Pancreas (tissue), 8 donors: ENCODE measurements around the gene FBXO9. TPM values are rescaled to one million over a fixed set of nuclear protein-coding genes. Genes with fewer than 3 reads are reported as not detected.

ENCODE experiments used
- polyA plus RNA-seq, 2 donors: library from polyadenylated mRNA; stranded (reverse); fragments of 200-250 nt; gene quantifications; one replicate each; pipeline ENCODE4 v1.2.3, GENCODE V29; 2013
- total RNA-seq, 6 donors: library from RNA; stranded (reverse); fragmentation: NEBNext Ultra II Directional in 4 of 6; extraction: Animal tissue kit (Norgen Biotek cat#: 25700) in 4 of 6; gene quantifications; one replicate each; pipeline versions ENCODE4 v1.2.1 to v1.2.4, GENCODE V29; 2021 to 2023
- donor health status: healthy with polysubstance abuse.
- donor health status: DM: no; HTN: no; CAD: no; lungs with moderate emphysema.
- donor health status: DM: no; HTN: no; CAD: no.
- donor health status: Bipolar disorder and iron deficiency.
- donor health status: DM: yes; HTN: yes; CAD: no.
- donor health status: DM: no; HTN: no; CAD: no.
- donor health status: DM: no; HTN: no; CAD: no.
- donor health status: DM: yes; HTN: yes; CAD: no.

The FBXO9 gene
- total and polyA plus RNA-seq, 8 donors, result 30.9 to 66.1 (median 49.7) TPM

Other genes with a start within 250 kb of the FBXO9 start
- not detected for gene GSTA5, start 224.6 kb upstream of the FBXO9 start, total RNA-seq
- gene GSTA5, start 224.6 kb upstream of the FBXO9 start, polyA plus RNA-seq, result not detected
- gene GSTA3, start 155.7 kb upstream of the FBXO9 start, total RNA-seq, result not detected
- gene GSTA3, start 155.7 kb upstream of the FBXO9 start, polyA plus RNA-seq, result not detected
- 10 to 100 TPM; 11.0 to 18.4 (median 13.2) TPM for gene GSTA4, start 70.1 kb upstream of the FBXO9 start, total RNA-seq
- gene GSTA4, start 70.1 kb upstream of the FBXO9 start, polyA plus RNA-seq, result 10 to 100 TPM; 19.3 to 33.3 TPM
- gene CILK1, start 3.6 kb upstream of the FBXO9 start, total RNA-seq, result 1 to 10 TPM; 3.5 to 9.0 (median 5.2) TPM
- 1 to 10 TPM; 2.7 to 2.9 TPM for gene CILK1, start 3.6 kb upstream of the FBXO9 start, polyA plus RNA-seq
- not detected for gene GCM1, start 83.4 kb downstream of the FBXO9 start, total RNA-seq
- not detected for gene GCM1, start 83.4 kb downstream of the FBXO9 start, polyA plus RNA-seq